NCI-H2081 treated with DMSO at 0.1 percent for 48 hours (cell line): ENCODE results near the gene LIN7A.

ENCODE experiments used
- DNase-seq: peaks from one replicate; lab custom pipeline; 2025; lab: John Stamatoyannopoulos, UW

LIN7A gene

GRCh38 chr12:80860206-80860605 is 77.5 kb downstream of the LIN7A start:
- no peak for DNase-seq

- no peak for DNase-seq
Observed at GRCh38 chr12:80858356-80858755, 79.4 kb downstream of the LIN7A start.

DNA sequence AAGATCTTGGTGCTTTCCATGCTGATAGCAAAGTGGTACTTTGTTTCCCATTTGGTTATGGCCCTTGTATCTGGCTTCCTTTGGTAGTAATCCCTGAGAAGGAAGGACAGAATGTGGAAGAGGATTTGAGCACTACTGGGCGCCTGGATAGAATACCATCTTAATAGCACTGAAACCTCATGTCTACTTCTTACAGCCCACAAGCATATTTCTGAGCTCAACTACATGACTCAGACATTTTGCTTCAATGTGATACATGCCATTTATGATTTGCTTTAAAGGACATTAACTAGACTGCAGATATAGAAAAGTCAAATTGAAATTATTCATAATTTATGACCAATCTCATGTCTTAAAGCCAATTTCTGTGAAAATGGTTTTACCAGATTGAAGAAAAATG is 80.4 kb downstream of the LIN7A start:
- DNase-seq = no peak

DNA sequence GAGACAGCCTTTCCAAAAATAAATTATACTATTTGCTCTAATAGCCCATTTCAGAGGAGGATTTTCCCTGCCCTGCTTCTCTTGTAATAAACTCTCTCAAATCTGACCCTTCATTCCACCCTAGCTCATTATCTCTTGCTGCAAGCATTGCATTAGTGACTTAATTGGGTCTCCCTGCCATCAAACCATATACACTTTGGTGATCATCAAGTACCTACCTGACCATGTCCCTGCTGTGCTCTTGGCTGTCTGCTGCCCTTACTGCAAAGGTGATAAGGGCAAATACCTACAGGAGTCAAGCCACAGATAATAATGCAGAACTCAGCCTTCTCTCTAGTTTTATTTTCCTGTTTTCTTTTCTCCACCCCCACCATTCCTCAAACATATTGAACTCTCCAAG is 88.4 kb downstream of the LIN7A start:
- DNase-seq = no peak

DNA sequence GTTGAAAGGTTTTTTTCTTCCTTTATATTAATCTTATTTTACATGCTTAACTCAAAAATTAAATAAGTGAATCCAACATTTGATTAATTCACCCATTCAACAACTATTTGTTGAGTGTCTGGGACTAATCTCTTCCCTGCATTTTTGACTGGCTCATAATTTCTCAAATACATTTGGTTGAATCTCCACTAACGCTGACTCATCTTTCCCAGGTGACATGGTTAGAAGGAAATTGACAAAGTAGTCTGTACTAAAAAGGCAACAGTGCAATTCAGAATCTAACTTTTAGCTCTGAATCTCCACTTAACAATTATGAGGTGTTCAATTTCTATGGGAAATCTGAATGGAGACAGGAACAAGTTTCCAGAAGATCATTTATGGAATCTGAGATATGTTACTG is 88.9 kb downstream of the LIN7A start:
- no peak for DNase-seq

- no peak for DNase-seq
Observed at GRCh38 chr12:80847575-80847974, 90.2 kb downstream of the LIN7A start.

DNA sequence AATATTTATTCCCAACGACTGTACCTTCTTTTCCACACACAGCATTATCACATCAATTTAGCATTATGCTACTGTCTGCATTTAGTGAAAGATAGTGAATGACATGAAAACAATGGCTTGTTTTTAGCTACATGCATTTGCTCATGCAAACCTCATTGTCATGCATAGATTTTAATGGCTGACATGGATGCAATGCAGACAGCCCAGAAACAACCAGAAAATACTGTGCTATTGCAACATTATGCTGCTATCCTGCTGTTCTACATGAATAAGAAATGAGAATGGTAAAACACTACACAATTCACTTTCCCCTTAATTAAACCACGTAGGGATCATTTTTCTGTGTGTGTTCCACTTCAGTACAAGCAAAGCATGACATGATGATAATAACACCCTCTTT is 90.8 kb downstream of the LIN7A start:
- peak; percentile 69 for DNase-seq

DNA sequence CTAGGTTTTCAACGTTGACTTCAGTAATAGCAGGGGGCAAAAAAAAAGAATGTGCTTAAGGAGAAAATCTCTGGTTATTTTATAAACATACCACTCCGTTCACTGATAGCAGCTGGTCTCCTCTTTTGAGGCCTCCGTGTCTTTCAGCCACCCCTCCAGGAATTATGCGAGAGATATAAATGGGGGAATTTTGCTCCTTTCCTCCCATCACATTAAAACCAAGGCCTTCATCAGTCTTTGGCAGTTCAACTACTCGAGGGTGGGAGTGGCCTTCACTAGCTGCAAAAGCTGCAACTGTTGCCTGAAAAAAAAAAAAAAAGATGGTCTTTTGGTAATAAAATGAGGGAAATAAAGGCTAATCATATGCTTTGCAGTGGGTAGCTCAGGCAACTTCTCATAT is 92.1 kb downstream of the LIN7A start:
- DNase-seq = no peak

- DNase-seq = no peak
Observed at GRCh38 chr12:80843969-80844368, 93.8 kb downstream of the LIN7A start.

GRCh38 chr12:80838708-80839107 is 99.0 kb downstream of the LIN7A start:
- no peak for DNase-seq

GRCh38 chr12:80838024-80838658 is 99.6 kb downstream of the LIN7A start:
- DNase-seq = no peak

GRCh38 chr12:80837342-80837978 is 100.3 kb downstream of the LIN7A start:
- peak; percentile 29 for DNase-seq

GRCh38 chr12:80834724-80835123 is 103.0 kb downstream of the LIN7A start:
- DNase-seq = no peak

GRCh38 chr12:80830533-80831088 is 107.1 kb downstream of the LIN7A start:
- DNase-seq = no peak

DNA sequence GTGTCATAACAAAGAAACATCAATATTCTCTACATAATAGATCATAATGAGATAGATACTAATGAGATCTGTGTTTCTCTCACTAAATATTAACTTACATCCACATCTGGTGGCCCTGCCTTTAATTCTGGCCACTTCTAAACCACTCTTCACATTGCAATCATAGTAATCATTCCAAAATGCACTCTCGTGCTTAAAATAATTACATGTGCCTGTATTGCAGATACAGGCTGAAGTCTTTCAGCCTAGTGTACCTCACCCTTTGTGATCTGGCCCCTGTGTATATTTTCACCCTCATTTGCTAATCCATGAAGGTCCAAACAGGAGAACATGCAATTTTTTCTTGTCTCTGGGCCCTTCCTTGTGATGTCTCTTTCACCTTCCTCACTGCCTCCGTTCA is 108.0 kb downstream of the LIN7A start:
- no peak for DNase-seq

DNA sequence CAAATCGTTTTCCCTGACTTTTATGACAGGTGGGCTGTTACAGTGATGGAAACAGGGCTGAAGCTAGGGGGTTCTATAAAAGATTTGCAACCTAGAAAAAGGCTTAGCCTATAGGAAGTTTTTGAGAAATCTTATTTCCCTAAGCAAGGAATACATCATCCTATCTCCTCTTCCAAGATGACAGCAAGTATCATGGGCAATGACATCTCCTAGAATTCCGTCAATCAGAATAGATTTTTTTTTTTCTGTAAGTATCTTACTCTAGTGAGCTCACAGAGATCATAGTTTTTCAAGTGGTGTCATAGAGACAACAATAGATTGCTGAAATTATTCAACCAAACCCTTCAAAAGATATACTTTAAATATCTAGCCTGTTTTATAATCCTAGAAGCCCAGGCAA is 112.2 kb downstream of the LIN7A start:
- DNase-seq = no peak

GRCh38 chr12:80823393-80823792 is 114.3 kb downstream of the LIN7A start:
- no peak for DNase-seq

- no peak for DNase-seq
Observed at GRCh38 chr12:80821513-80822000, 116.2 kb downstream of the LIN7A start.

GRCh38 chr12:80818878-80819277 is 118.9 kb downstream of the LIN7A start:
- DNase-seq = no peak

DNA sequence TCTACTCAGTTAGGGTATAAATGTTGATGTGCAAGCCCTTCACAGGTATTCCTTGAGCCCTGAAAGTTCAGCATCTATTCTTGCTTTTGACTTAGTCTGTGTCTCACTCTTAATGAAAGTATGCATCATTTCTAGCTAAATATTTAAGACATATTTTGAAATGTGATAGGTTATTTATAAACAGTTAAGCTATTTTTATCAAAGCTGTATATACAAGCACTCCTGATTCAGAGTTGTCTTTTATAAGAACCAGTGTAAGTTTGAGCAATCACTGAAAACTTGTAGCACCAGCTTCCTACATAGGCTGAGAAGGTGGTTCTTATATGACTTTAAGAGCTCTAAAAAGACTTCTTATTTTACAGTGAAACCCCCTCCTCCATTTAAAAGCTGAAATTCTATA is 122.4 kb downstream of the LIN7A start:
- DNase-seq = no peak

- no peak for DNase-seq
Observed at GRCh38 chr12:80814453-80814852, 123.3 kb downstream of the LIN7A start.

DNA sequence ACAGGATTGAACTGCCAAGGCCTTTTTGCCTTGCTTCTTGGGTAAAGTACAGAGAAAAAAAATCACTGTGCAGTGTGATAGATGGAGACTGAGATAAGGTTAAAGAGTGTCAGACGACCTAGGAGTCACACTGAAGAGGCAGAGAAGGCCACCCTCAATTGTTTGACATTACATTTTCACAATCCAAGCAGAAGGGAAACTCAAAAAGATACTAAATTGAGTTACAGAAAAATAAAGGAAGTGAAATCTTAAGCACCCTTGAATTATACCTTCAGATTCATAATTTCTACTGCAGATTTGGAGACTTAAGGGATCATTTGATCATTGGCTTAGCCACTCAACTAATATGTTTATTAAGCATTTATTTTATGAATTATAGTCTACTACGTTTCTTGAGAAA is 123.9 kb downstream of the LIN7A start:
- DNase-seq = no peak

GRCh38 chr12:80811957-80812708 is 125.6 kb downstream of the LIN7A start:
- no peak for DNase-seq
